RWPE2 (cell line): ENCODE data around the gene NDEL1.

Experiments used
- ATAC-seq: fragments of 200-7000 bp; cut with Tn5 transposase; 3 replicates; pipeline ENCODE4 v1.9.1; 2021; ENCODE audit warnings: low read depth
- DNase-seq: peaks from one replicate; pipeline ENCODE4 v3.0.0-alpha.2; 2020; ENCODE audit warnings: low spot score
- H3K27ac ChIP-seq: fragments of 450-650 bp; 2 replicates; pipeline ENCODE4 v1.5.1; 2017; ENCODE audit warnings: mild to moderate bottlenecking; ENCODE audit not compliant: poor library complexity, severe bottlenecking
- H3K27me3 ChIP-seq: fragments of 250-450 bp; sonication (Bioruptor Pico); 2 replicates; pipeline ENCODE4 v1.5.1; 2021; ENCODE audit warnings: mild to moderate bottlenecking, moderate library complexity; ENCODE audit not compliant: insufficient read depth, poor library complexity, severe bottlenecking
- H3K36me3 ChIP-seq: fragments of 250-450 bp; sonication (Bioruptor Pico); 2 replicates; pipeline ENCODE4 v1.5.1; 2020; ENCODE audit warnings: low read depth, mild to moderate bottlenecking, moderate library complexity
- H3K4me1 ChIP-seq: fragments of 250-450 bp; sonication (Bioruptor Pico); 2 replicates; pipeline ENCODE4 v1.5.1; 2021; ENCODE audit warnings: mild to moderate bottlenecking, moderate library complexity; ENCODE audit not compliant: insufficient read depth, poor library complexity, severe bottlenecking
- H3K4me3 ChIP-seq: fragments of 250-450 bp; sonication (Bioruptor Pico); 2 replicates; pipeline ENCODE4 v1.5.1; 2021; ENCODE audit warnings: mild to moderate bottlenecking, moderate library complexity; ENCODE audit not compliant: severe bottlenecking
- H3K9me3 ChIP-seq: fragments of 250-450 bp; sonication (Bioruptor Pico); 2 replicates; pipeline ENCODE4 v1.5.1; 2021; ENCODE audit warnings: mild to moderate bottlenecking, moderate library complexity; ENCODE audit not compliant: severe bottlenecking
- CTCF ChIP-seq: fragments of 450-650 bp; IDR thresholded peaks from one replicate; pipeline ENCODE4 v1.5.1; 2017; ENCODE audit warnings: mild to moderate bottlenecking, moderate library complexity; ENCODE audit not compliant: poor library complexity, severe bottlenecking

NDEL1 gene

GRCh38 chr17:8451933-8452614, 16.4 kb downstream of the NDEL1 start:
- no peak for TF ChIP-seq CTCF
- Histone ChIP-seq H3K27ac (no peak overlapping the region), H3K36me3 (peaks cover 95% of the 10 kb centered on the region), H3K4me1 (no peaks in the 10 kb centered on the region), H3K9me3 (no peaks in the 10 kb centered on the region), H3K4me3 (no peak overlapping the region), H3K27me3 (no peaks in the 10 kb centered on the region)
- ATAC-seq = no peak
- DNase-seq = no peak

- ATAC-seq (no peak), DNase-seq (no peak)
- Histone ChIP-seq H3K27me3 (no peaks in the 10 kb centered on the region), H3K36me3 (peaks cover 96% of the 10 kb centered on the region), H3K9me3 (no peaks in the 10 kb centered on the region), H3K4me3 (no peak overlapping the region), H3K27ac (no peak overlapping the region), H3K4me1 (no peaks in the 10 kb centered on the region)
- TF ChIP-seq CTCF = no peak
Measured at GRCh38 chr17:8453326-8453725, 17.6 kb downstream of the NDEL1 start.

GRCh38 chr17:8455665-8456209, 20.1 kb downstream of the NDEL1 start:
- H3K9me3 ChIP-seq = no peaks in the 10 kb centered on the region
- peaks cover 96% of the 10 kb centered on the region for H3K36me3 ChIP-seq
- H3K4me3 ChIP-seq = no peak overlapping the region
- TF ChIP-seq CTCF = no peak
- H3K4me1 ChIP-seq = no peaks in the 10 kb centered on the region
- no peak for DNase-seq
- ATAC-seq = no peak
- H3K27ac ChIP-seq = no peak overlapping the region
- H3K27me3 ChIP-seq = no peaks in the 10 kb centered on the region

GRCh38 chr17:8458128-8458527, 22.4 kb downstream of the NDEL1 start:
- Histone ChIP-seq H3K27me3 (no peaks in the 10 kb centered on the region), H3K36me3 (peaks cover 99% of the 10 kb centered on the region), H3K27ac (no peak overlapping the region), H3K9me3 (no peaks in the 10 kb centered on the region), H3K4me3 (no peak overlapping the region), H3K4me1 (no peaks in the 10 kb centered on the region)
- ATAC-seq = no peak
- no peak for TF ChIP-seq CTCF
- DNase-seq = no peak

GRCh38 chr17:8459107-8459506, 23.4 kb downstream of the NDEL1 start:
- no peak for TF ChIP-seq CTCF
- H3K9me3 ChIP-seq = no peaks in the 10 kb centered on the region
- DNase-seq = no peak
- no peak for ATAC-seq
- peaks cover 92% of the 10 kb centered on the region for H3K36me3 ChIP-seq
- no peak overlapping the region for H3K4me3 ChIP-seq
- H3K27me3 ChIP-seq = no peaks in the 10 kb centered on the region
- H3K4me1 ChIP-seq = no peaks in the 10 kb centered on the region
- no peak overlapping the region for H3K27ac ChIP-seq
